HG03039 (cell line): ENCODE results near the gene CBX5.
"Not testable (repeated sequence)": the region's sequence is repeated elsewhere in the genome, so short reads cannot be mapped to it uniquely, and the experiment has no call there.

Experiments
- ATAC-seq: cut with Tn5 transposase; IDR thresholded peaks from one replicate; pipeline ENCODE4 v1.9.1; 2021; ENCODE audit warnings: mild to moderate bottlenecking, moderate library complexity; ENCODE audit not compliant: unreplicated experiment

Gene CBX5

DNA sequence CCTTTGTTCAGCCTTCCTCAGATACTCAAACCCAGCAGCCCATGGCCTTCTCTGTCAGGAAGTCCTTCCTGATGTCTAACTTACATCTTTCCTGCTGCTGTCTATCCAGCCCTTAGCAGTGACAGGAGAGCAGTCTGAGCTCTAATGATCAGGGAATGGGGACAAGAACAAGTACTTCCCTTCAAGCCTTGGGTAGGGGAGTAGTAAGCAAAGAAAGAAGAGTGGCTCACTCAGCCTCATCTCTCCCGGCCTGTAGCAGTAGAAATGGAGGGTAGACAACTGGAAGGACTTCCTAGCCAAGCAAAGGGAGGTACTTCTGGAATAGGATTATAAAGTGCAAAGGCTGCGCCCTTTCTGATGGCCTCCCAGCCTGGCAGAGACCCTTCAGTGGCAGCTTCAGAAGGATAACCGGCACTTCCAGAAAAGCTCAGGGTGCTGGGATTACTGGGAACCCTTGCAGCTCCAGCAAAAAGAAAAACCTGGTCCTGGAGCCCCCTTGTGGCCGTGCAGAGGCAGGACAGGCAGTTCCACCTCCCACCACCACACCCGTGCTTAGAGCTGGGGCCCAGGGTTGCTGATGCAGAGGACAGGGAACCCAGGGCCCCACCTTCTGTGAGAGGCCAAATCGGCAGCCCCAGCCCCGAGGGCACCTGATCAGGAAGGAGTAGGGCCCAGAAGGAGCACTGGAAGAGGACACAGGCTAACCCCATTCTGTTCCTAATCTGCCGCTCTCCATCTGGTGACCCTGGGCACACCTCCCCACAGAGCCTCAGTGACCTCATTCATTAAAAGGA lies 78.7 kb downstream of the CBX5 start:
- no peak for ATAC-seq

GRCh38 chr12:54200412-54200811 lies 79.5 kb downstream of the CBX5 start:
- ATAC-seq = no peak

DNA sequence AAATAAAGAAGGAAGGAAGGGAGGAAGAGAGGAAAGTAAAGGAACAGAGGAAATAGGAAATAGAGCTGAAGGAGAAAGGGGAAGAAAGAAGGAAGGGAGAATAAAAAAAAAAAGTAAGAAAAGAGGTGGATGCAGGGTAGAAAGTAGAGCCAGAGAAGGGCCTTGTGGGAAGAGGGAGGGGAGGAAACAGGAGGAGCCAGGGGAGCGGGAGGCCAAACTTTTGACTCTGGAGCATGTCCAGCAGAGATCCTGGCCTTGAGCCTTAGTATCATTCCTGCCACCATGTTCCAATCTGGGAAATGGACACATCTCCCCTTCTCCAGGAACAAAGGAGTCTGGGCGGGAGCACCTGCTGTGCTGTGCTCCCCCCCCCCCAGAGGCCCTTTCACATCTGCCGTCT lies 80.0 kb downstream of the CBX5 start:
- no peak for ATAC-seq

- ATAC-seq = no peak
These were observed 80.9 kb downstream of the CBX5 start for GRCh38 chr12:54199034-54199433.

DNA sequence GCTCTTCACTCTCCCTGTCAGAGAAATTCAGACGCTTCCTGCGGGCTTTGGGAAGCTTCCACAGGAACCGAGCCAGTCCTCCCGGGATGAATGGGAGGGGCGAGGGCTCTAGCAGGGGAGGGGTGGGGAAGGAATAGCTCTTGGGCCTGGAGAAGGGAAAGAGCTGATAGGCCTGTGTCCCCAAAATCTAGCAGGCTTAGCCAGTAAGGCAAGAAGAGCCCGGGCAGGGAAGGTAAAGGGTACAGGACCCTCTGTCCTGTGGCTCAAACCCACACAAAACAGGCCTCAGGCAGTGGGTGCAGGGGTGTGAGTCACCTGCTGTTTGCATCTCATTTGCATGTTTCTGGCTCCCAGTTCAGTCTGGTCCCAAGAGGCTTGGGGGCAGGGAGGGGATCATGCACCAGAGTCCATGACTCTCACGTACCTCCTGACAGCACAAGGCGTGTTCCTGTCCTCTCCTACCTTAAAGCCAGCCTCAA lies 82.5 kb downstream of the CBX5 start:
- no peak for ATAC-seq

DNA sequence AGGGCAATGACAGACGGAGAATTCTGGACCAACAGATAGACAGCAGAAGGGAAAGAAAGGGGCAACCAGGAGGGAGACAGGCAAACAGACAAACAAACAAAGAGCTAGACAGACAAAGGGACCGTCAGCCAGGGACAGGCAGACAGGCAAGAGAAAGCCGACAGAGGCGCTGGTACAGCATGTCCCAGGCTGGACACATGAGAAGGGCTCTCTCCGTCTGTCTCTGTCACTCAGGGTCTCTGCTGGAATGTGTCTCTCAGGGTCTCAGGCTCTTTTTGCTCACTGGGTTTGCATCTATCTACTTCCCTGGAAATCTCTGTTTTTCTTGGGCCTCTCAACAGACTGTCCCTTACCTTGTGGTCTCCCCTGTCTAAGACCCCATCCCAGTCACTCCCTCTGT lies 82.9 kb downstream of the CBX5 start:
- no peak for ATAC-seq

DNA sequence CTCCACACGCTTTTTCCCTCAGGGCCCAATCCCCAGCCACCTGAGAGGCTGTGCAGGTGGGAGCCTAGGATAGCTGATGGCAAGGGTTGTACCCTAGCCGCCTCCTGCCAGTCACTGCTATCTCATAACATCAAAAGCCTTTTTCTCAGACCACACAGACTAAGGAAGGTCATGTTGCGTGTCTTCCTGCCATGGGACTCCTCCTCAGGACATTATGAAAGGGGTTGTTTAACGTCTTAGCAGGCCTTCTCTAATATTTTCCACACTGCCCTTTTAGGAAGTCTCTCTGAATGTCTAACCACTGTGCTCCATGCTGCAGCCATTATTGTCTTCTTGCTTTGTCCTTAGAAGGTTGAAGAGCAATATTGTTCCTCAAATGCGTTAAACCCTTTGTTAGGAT lies 83.5 kb downstream of the CBX5 start:
- no peak for ATAC-seq

DNA sequence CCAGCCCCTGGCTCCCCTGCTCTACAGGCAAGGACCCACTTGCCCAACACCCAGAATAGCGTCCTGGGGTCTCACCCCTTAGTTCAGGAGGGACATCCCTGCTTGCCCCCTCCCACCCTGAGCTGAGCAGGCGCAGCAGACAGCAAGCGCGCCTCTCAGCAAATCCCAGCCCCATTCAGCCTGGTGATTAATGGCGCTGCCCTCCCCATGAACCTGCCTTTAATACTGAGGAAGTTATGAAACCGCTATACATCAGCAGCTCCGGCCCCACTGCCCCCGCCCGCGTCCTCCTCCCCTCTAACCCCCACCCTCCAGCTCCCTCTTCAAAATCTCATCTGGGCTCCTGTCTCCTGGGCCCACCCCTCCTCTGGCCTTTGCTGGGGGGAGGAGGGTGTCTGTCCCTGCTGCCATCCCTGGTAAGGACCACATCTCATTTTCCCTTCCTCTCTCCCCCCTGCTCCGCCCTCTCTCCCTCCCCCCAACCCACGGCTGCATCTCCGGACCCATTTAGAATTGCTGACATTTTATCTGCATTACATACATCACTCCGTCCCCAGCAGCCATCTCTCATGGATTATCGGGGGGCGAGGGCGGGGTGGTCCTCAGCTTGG lies 84.1 kb downstream of the CBX5 start:
- no peak for ATAC-seq

DNA sequence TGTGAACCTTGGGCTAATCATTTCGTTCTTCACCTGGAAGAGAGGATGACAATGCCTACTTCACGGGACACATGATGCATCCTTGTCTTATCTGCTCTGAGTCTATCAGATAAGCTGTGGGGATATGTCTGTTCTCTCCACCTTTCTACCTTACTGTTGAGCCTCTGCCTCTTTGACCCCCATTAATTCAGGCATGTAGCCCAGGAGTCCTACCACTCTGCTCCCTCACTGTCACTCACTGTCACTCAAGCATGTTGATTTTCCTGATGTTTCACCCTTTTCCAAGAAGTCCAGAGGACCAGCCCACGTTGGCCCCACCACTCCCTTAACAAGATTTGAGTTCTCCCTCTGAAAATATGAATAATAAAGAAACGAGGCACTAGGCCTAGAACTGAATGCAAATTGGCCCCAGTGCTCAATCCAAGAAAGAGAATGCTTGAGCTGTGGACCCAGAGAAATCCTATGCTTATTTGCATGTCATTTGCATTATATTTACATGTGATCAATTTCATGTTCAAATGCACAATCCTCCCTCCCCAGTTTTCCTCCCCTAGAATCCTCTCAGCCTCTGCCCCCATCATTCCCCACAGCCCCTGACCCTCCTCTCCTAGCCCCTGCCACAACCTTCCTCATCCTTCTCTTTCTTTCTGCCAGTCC lies 84.7 kb downstream of the CBX5 start:
- ATAC-seq = no peak

DNA sequence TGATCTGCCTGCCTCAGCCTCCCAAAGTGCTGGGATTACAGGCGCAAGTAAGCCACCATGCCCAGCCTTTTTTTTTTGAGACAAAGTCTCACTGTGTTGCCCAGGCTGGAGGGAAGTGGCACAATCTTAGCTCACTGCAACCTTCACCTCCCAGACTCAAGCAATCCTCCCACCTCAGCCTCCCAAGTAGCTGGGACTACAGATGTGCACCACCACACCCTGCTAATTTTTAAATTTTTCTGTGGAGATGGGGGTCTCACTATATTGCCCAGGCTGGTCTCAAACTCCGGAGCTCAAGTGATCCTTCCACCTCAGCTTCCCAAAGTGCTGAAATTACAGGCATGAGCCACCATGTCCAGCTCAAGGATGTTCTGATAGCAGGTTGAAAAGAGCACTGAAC lies 85.3 kb downstream of the CBX5 start:
- ATAC-seq = not testable (repeated sequence)

DNA sequence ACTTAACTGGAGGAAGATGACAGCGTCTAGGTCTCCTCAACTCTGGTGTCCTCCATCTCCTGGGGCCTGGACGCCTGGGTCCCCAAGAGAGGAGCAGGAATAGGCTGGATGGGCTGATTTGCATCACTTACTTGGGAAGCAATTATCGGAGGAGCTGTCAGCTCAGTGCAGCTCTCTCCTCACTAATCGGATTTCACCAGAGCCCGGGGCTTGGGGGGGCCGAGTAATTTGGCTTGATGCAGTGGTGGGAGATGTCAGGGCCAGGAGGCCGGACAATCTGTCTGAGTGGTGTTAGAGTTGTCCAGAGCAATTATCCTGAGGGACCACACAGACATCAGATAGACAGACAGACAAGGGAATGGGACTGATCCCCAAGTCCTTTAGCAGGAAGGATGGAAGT lies 86.5 kb downstream of the CBX5 start:
- ATAC-seq = no peak

GRCh38 chr12:54191550-54192022 lies 88.3 kb downstream of the CBX5 start:
- no peak for ATAC-seq

DNA sequence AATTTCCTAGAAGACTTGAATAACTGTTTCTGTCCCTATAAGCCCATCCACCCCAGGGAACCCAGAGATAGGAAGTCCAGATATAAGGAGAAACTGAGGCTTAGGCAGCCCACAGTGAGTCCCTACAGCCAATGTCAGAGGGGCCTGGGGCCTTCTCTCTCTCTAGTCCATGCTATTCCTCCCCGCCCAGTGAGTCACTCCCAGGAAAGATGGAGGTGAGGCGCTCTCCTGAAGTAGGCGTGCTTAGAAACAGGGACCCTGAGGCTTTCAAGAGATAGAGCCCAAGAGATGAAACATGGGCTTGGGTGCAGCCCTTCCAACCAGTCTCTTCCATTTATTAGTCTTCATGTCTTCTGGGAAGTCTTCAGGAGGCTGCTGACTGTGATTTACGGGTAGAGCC lies 88.8 kb downstream of the CBX5 start:
- no peak for ATAC-seq

- no peak for ATAC-seq
These were observed 90.8 kb downstream of the CBX5 start for GRCh38 chr12:54189198-54189539.

DNA sequence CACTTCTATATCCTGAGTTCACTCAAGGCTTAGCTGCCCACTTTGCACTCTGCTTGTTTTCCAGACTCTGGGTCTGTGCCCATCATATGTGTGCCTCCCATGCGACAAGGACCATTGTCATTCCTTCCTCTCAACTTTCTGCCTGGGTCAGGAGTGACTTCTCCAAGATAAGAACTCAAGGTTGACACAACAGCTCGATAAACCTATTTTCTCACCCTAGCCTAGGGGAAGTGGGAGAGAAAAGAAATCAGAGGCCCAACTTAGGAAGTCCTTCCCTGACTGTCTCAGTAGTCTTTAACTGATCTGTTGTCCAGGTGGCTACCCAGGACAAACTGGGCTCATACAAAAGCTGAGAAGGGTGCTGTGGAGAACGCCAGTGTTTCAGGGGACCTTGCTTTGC lies 92.8 kb downstream of the CBX5 start:
- no peak for ATAC-seq

DNA sequence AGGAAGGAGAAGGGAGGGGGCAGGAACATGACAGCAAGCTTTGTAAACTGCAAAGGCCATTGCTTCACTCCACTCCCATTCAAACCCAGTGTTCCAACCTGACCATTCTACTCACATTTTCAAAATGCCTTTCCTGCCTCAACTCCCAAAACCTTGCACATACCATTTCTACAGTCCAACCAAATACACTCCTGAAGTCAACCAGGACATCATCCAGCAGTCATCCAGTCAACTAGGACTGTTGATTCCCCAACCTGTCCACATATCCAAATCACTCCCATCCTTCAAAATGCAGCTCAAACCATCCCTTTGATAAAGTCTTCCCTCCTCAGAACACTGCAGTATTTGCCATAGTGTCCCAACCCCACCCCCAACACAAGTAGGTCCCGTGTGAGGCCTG lies 94.0 kb downstream of the CBX5 start:
- ATAC-seq = no peak

DNA sequence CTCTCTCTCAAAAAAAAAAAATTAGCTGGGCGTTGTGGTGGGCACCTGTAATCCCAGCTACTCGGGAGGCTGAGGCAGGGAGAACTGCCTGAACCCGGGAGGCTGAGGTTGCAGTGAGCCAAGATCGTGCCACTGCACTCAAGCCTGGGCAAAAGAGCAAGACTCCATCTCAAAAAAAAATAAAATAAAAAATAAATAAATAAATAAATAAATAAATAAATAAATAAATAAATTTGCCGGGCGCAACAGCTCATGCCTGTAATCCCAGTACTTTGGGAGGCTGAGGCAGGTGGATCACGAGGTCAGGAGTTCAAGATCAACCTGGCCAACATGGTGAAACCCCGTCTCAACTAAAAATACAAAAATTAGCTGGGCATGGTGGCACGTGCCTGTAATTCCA lies 94.6 kb downstream of the CBX5 start:
- ATAC-seq = not testable (repeated sequence)

DNA sequence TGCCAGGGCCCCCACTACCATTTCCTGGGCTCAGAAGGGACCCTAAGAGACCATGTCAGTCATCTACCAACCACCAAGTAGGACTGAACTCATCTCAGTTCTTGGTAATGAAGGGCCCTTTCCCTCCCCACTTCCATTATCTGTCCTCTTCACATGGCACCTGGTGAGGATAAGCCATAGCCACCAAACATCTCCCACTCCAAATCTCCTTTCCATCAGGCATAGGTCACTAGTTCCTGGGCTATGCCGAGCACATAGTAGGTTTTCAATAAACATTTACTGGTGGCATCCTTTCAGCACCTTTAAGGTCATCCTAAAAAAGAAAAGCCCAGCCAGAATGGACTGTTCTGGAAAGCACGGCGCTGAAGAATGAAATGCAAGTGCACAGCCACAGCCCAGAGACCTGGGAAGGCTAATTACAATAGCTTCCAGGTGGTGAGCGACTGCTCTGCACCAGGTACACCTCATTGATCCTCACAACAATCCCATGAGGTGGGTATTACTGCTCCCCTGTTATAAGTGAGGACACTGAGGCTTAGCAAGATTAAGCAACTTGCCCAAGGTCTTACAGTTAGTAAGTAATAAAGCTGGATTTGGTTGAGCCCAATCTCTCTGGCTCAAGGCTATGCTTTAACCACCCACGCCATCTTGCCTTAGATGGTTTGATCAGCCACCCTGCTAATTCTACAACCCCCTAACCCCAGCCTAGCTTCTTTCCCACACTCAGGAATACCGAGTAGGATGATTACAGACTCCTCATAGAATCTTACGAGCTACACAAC lies 95.7 kb downstream of the CBX5 start:
- ATAC-seq = no peak

DNA sequence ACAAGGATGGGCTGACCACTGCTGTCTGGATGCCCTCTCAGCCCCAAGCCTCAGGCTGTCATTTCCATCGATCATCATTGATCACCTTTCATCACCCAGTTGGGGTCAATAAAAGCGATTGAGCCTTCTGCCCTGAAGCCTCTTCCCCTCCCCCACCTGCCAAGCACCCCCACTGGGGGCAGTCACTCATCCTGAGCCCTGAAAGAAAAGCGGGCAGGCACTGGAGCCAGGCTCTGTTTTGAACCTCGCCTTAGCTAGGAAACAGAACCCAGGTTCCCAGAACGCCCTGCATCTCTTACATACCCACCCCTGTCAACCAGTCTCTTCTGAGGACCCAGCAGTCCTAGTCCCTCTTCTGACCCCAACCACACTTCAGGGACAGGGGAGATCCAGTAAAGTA lies 96.9 kb downstream of the CBX5 start:
- no peak for ATAC-seq

DNA sequence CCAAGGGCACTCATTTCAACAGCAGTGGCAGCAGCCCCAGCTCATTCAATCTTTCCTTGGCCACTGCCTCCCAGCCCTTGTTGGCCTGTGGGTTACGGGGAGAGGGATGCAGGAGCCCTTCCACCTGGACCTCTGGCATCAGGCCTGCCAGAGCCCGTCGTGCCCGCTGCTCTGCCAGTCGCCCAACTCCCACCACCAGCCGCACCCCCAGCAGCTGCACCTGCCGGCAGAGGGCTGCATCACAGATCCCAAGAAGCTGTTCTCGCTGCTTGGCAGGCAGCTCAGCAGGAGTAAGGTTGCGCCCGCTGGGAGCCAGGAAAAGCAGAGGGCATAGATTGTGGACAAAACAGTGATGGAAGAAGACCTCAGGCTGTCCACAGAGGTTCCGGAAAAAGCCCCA lies 97.8 kb downstream of the CBX5 start:
- ATAC-seq = no peak
